Muscle of back (tissue), 13 donors: ENCODE data around the gene NKX2-4. TPM values are rescaled to one million over a fixed set of nuclear protein-coding genes. Genes with fewer than 3 reads are reported as not detected.
"Not testable (repeated sequence)": the region's sequence is repeated elsewhere in the genome, so short reads cannot be mapped to it uniquely, and the experiment has no call there.

Experiments used
- DNase-seq, 3 donors: peaks; one replicate each; pipeline versions ENCODE4 v3.0.0 to v3.0.0-alpha.2; 2013
- long read RNA-seq, 9 donors: transcript quantifications; one replicate each; lab custom pipeline, GENCODE V29; 2026
- polyA plus RNA-seq, 10 donors: library from polyadenylated mRNA; unstranded; fragments of 120-200 nt; gene quantifications; one replicate each; pipeline ENCODE4 v1.2.1, GENCODE V29; 2013; ENCODE audit not compliant: insufficient read length in 10 of 10

The NKX2-4 gene
- not detected for polyA plus RNA-seq
- long read RNA-seq, donor 1: 0 reads
- long read RNA-seq, donor 2: 0 reads
- long read RNA-seq, donor 3: 0 reads
- long read RNA-seq, donor 4: 0 reads
- long read RNA-seq, donor 5: 0 reads
- long read RNA-seq, donor 6: 0 reads
- long read RNA-seq, donor 7: 0 reads
- long read RNA-seq, donor 8: 0 reads
- long read RNA-seq, donor 9: 0 reads

DNA sequence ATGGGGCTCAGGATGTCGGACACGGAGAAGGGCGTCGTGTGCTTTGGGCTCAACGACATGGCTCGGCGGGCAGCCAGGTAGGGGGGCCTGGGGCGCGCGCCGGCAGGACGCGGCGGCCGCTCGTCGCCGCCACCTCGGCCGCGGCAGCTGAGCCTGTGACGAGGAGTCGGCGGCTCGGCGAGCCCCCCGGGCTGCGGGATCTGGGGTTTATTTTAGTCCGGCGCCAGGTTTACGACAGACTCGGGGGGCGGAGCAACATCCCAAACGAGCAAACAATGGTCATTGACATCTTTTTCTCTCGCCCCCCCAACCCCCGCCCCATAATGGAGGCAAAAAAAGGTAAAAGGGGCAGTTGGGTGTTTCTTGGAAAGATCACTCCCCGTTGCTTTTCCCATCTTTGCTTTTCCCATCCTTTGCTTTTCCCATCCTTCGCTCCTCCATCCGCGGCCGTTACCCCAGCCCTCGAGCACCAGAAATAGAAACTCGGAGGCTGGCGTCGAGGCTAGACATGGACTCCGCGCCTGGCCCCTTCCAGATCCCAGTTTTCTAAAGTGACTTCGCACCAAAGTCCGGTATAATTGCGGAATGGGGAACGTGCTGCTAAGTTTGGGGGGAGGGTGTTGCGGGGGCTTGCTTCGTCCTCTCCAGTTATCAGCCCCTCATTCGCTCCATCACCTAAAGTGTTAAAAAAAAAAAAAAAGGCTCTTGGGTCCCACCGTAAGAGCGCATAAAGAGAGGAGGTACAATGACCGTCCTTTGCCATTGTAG lies at the start of gene NKX2-4:
TSS of gene NKX2-4 (minus strand) at position 186 of the 768 bp plus-strand sequence. CDS start at position 59, 127 bp downstream.
- DNase-seq: no peak

DNA sequence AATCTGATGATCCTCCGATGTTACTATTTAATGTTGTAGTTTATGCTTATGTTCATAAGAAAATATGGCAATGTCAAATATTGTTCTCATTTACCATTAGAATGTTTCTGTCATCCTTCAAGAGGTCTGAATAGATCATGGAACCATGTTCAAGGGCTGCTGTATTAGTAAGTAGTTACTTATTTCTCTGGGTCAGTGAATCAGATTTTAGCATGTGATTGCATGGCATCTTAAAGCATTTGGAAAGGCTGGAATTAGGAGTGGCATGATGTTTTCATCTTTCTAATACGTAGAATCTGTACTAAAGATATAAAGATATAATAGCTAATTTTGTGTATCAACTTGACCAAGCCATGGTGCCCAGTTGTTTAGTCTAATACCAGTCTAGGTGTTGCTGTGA lies 40.5 kb upstream of the NKX2-4 start:
- no peak for DNase-seq

GRCh38 chr20:21437248-21437647 lies 39.9 kb upstream of the NKX2-4 start:
- DNase-seq: no peak

- peak in 1 of 3 donors; percentile 64 for DNase-seq
These were observed 38.9 kb upstream of the NKX2-4 start for GRCh38 chr20:21436205-21436604.

GRCh38 chr20:21435576-21435975 lies 38.2 kb upstream of the NKX2-4 start:
- DNase-seq: no peak

DNA sequence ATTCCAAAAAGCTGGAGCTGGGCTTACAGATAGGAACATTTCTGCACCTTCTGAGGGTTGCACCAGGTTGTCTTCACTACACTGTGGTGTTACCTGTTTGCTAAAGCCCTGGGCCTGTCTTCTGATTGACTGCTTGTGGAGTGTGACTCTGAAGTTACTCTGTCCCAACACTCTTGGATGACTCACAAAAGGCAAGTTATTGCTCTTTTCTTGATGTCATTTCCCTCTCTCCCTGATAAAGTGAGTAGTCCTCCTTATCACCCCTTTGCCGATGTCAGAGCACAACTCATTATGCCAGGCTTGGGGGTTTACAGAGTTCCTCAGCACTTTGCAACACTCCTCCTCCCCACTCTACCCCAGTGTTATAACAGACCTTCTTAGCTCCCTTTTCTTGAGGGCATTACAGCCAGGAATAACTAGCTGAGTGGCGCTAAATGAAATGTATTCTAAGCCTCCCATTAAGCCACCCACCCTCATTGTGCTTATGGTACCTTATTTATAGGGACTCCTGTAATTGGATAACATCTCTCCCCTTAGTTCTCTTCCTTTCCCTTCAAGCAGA lies 36.1 kb upstream of the NKX2-4 start:
- DNase-seq: peak in 1 of 3 donors; percentile 2

GRCh38 chr20:21432911-21433310 lies 35.6 kb upstream of the NKX2-4 start:
- no peak for DNase-seq

DNA sequence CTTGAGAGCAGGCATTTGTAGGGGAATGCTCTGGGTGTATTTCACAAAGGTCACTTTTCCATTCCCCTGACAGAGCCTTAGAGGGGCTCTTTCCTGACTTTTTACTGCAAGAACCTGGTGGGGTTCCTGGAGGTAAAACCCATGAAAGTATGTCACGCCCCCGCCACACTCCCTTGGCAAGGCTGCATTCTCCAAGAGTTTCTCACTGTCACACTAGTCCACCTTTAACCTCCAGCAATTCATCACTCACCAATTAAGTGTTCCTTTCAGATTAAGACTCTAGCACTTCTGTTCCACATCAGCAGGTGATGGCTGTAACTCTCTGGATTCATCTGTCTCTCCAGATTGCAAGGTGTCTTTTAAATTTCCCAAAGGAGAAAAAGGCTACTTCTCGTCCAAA lies 32.7 kb upstream of the NKX2-4 start:
- no peak for DNase-seq

DNA sequence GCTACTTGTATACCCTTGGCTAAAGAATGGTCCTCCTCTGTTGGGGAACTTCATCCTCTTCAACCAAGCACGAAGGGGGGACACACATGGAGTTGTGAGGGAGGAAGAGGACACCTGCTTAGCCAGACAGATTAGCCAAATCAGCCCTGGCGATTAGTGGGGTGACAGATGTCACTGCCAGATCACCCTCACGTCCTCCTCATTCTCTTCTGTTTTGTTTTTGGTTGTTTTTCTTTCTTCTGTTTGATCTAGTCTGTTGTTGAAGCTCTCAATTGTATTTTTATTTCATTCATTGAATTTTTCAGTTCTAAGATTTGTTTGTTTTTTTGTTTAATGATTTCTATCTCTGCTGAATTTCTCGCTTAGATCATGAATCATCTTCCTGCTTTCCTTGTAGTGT lies 27.5 kb upstream of the NKX2-4 start:
- DNase-seq: no peak

- DNase-seq: not testable (repeated sequence)
These were observed 26.4 kb upstream of the NKX2-4 start for GRCh38 chr20:21423712-21424111.

GRCh38 chr20:21421601-21422236 lies 24.4 kb upstream of the NKX2-4 start:
- no peak for DNase-seq

DNA sequence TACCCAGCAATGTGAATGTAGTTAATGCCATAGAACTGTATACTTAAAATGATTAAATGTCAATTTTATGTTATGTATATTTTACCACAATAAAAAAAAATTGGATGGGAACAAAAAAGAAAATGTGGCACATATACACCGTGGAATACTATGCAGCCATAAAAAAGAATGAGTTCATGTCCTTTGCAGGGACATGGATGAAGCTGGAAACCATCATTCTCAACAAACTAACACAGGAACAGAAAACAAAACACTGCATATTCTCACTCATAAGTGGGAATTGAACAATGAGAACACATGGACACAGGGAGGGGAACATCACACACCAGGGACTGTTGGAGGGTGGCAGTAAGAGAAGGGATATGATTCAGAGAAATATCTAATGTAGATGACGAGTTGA lies 21.8 kb upstream of the NKX2-4 start:
- DNase-seq: not testable (repeated sequence)

GRCh38 chr20:21413996-21414395 lies 16.7 kb upstream of the NKX2-4 start:
- not testable (repeated sequence) for DNase-seq

GRCh38 chr20:21411725-21412124 lies 14.4 kb upstream of the NKX2-4 start:
- DNase-seq: no peak

DNA sequence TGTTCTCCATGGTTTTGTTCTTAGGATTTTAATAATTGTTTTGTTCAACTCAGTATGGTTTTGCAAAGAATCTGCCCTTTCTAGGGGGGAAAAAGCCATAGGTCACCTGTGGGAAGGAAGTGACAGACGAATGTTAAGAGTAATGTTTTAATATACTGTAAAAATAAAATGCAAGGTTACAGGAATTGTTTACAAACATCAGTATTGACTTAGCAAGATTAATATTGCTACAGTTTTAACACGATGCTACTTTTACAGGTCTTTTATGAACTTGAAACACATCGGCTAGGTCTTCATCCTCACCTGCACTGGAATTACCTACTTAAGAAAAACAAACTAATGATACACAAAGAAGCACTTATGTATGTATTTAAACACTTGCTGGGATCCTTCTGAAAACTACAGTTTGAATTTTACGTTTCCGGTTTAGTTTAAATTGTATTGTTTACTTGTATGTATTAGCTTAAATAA lies 1.7 kb upstream of the NKX2-4 start:
- peak in 1 of 3 donors; percentile 48 for DNase-seq

DNA sequence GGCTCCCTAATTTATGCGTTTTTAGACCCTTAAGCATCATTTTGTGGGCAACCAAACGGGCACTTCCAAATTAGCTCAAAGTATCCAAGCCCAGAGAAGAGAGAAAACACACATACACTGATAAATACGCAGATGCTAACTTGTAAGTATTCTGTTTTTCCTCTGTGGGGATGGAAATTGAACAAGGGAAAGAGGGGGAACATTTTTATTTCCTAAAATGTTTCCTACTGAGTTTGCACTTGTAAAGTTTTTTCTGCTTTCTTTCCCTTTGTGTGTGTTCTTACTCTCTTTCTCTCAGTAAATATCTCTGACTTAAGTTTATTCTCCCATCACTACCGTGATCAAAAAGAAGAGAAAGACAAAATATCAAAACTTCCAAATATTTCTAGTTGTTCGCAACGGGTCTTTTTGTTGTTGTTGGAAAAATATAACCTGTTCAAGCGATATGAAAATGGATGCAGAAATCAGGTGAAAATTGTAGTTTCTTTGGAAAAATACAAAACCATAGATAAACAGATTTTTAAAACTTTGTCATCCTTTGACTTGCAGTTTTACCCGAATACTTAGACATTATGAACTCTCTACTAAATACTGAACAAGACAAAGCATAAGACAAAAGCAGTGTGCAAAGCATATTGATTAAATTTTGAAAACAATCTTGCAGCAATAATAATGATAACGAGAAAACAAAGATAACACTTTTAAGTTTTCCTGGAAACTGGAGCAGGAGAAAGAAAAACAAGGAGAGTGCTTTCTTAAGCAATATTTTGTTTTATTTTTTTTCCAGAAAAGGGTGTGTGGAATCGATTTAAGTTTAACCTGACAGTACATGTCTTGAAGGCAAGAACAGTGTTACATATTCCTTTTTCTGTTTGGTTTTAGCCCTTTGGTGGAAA lies 1.0 kb upstream of the NKX2-4 start:
- DNase-seq: peak in 1 of 3 donors; percentile 67

GRCh38 chr20:21396599-21397340 lies 556 bp downstream of the NKX2-4 start:
- DNase-seq: peak in 1 of 3 donors; percentile 36

- DNase-seq: peak in 1 of 3 donors; percentile 75
These were observed 1.4 kb downstream of the NKX2-4 start for GRCh38 chr20:21395666-21396598.

DNA sequence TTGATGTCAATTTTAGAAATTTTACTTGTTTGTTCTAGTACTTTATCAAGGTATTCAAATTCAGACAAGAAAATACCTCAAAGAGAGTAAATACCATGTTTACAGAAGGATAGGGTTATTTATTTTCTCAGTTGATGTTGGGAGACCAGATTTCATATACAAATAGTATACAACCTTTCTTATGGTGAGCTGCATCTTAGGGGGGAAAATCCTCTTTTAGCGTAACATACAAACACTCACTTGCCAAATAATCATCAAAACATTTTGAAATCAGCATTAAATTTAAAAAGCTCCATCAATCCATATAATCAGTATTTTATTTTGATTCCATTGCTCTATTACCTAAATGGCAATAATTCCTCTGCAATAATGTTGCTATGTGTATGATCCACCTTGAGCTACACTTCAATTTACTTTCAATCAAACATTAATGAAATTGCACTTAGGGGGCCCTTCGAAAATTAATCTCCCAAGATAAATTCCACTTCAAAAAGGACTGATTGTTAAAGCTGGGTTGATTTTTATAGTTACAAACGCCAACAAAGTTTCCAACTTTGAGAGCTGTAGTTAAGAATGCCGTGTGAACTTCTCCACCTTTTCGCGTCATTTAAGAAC lies 2.2 kb downstream of the NKX2-4 start:
- peak in 1 of 3 donors; percentile 61 for DNase-seq
